ENCODE measurements around the gene ZNF511.
"Not testable (repeated sequence)": the region's sequence is repeated elsewhere in the genome, so short reads cannot be mapped to it uniquely, and the experiment has no call there.

Gene ZNF511

GRCh38 chr10:133308421-133309099, at the start of gene ZNF511, which contains the start of gene TUBGCP2:
ZNF511 (plus strand) TSS chr10:133308914; CDS start chr10:133308944, 30 bp downstream.
TUBGCP2 (minus strand) TSS chr10:133308872; CDS start chr10:133302941, 5,931 bp downstream.
- DNase-seq: peak in 55 of 56 donors; percentile 49 to 96 (median 86)

- DNase-seq: no peak
Observed at GRCh38 chr10:133259602-133259989, 49.1 kb upstream of the ZNF511 start.

- peak in 26 of 56 donors; percentile 16 to 65 (median 42) for DNase-seq
Observed at GRCh38 chr10:133260895-133261725, 47.6 kb upstream of the ZNF511 start.

GRCh38 chr10:133261726-133262325, 46.9 kb upstream of the ZNF511 start:
- DNase-seq: peak in 54 of 56 donors; percentile 24 to 94 (median 78)

DNA sequence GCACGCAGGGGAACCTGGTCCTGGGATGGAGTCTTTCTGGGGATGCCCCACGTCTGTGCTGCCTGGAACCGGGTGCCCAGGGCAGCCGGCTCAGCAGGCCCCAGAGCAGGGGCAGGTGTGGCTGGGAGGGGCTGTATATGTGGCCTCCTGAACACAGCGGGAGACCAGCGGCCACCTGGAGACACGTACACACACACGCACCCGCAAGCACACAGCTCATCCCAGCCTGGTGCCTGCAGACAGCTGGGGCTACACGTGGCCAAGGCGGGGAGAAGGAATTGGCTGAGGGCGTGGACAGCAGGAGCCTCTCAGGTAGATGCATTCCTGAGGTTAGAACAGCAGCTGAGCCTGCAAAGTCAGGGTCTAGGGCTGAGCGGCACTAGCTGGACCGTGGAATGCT, 46.0 kb upstream of the ZNF511 start:
- no peak for DNase-seq

DNA sequence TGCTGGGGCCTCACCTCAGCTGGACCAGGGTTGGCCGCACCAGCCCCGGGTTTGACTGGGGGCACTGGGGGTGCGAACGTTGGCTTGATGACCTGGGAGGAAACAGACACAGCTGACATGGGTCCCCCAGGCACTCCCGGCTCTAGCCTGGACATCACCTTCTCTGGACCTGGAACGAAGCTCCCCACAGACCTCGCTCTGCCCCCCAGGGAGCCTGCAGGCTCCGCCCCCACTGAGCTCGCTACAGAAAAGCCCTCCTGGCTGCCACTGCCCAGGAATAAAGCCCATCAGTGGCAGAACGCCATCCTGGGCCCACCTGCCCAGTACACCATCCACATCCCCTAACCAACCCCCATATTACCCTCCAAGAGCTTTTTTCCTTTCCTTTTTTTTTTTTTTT, 45.0 kb upstream of the ZNF511 start:
- no peak for DNase-seq

DNA sequence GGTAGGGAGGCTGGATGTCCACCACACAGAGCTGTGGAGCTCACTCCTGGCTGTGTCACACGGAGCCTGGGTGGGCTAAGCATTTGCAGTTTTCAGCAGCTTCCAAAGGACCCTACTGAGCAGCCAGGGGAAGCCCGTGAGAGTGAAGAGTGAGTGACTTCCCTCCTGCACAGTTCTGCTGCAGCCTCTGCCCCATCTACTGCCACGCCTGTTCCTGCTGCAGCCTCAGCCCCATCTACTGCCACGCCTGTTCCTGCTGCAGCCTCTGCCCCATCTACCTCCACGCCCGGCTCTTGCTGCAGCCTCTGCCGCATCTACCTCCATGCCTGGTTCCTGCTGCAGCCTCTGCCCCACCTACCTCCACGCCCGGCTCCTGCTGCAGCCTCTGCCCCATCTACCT, 44.3 kb upstream of the ZNF511 start:
- peak in 1 of 56 donors; percentile 25 for DNase-seq

GRCh38 chr10:133265052-133265451, 43.7 kb upstream of the ZNF511 start:
- not testable (repeated sequence) for DNase-seq

- DNase-seq: no peak
Observed at GRCh38 chr10:133266056-133266795, 42.5 kb upstream of the ZNF511 start.

GRCh38 chr10:133267293-133267692, 41.4 kb upstream of the ZNF511 start:
- DNase-seq: no peak

- no peak for DNase-seq
Observed at GRCh38 chr10:133267829-133268228, 40.9 kb upstream of the ZNF511 start.

DNA sequence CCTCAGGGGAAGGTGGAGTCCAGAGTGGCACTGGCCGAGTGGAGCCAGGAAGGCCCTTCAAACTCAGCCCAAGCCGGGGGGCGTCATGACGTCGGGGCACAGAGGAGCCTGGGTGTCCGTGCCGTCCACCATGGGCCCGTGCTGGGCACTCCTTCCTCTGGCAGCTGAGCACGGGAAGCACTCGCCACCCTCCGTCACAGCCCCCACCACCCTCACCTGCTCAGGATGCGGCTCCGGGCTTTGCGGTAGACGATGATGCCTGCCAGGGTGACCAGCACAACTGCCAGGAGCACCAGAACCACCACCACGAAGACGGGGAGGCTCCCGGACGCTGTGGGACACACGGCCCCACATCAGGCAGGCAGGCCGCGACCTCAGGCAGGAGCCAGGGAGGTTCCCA, 40.2 kb upstream of the ZNF511 start:
- DNase-seq: no peak

GRCh38 chr10:133269367-133269766, 39.3 kb upstream of the ZNF511 start:
- no peak for DNase-seq

GRCh38 chr10:133270204-133270603, 38.5 kb upstream of the ZNF511 start:
- DNase-seq: no peak

DNA sequence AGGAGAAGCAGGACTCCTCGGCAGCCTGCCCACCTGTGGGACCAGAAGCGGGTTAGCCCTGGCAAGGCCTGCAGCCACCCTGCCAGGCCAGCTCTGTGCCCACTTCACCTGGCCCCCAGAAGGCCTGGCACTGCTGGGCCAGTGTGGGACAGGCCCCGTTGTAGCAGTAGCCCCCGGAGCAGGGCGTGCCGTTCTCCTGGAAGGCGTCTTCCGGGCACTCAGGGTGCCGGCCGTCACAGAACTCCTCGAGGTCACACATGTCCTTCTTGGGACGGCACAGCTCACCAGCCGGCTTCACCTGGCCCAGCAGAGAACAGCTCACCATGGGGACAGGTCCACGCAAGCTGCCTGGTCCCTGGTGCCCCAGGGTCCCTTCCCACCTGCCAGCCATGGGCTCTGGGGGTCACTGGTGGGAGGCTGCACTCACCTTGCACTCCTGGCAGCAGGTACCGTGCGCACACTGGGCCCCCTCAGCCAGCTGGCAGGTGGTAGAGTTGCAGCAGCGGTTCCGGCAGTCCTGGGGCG, 37.9 kb upstream of the ZNF511 start:
- no peak for DNase-seq

- no peak for DNase-seq
Observed at GRCh38 chr10:133271521-133272300, 37.0 kb upstream of the ZNF511 start.

DNA sequence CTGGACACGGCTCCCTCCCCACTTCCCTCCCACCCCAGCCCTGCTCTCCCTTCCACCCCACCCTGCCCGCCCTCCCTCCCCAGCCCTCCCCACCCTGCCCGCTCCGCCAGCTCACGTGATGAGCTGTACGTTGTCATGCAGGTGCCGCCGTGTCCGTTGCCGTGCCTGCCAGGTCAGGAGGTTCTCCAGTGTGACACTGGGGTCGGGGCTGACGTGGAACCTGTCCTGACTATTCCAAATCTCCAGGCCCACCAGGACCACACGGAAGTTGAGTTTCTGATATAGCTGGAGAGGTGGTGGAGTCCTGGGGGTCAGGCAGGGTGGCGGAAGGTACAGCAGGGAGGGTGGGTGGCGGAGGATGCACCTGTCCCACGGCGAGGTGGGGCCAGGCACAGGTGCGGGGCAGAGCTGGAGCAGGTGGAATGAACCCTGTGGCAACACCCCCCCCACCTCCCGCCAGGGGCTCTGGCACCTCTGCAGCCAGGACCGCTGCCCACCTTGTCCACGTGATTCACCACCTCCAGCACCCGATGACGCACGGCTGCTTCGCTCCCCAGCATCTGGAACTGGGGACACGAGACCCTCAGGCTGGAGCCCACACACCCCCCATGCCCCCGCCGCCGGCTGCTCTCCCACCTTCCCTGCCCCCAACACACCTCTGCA, 36.3 kb upstream of the ZNF511 start:
- no peak for DNase-seq

DNA sequence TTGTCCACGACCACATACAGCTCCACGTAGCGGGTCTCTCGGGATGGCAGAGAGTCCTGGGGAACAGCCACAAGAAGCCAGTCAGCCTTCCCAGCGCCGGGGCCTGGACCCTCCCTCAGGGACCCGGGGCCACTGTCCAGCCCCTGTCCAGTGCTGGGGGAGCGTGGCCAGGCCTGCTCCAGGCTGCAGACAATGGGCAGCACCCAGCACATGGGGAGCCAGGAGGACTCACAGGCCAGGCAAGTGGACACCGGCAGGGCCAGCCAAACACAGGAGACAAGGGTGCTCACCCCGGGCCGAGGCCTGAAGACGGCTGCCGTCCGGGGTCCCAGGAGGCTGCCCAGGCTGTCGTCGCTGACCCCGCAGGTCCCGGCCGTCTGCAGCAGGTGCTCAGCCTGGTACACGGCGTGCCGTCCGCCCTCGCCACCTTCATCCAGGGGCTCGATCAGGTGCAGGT, 35.7 kb upstream of the ZNF511 start:
- DNase-seq: no peak

- no peak for DNase-seq
Observed at GRCh38 chr10:133273534-133274143, 35.1 kb upstream of the ZNF511 start.

Measured in nucleus accumbens (tissue), 56 donors.